ENCODE measurements around the gene MAML2.

Gene MAML2

GRCh38 chr11:96045622-96046456 lies 297.2 kb downstream of the MAML2 start:
- Histone ChIP-seq H3K36me3 (ENCODE audit: control insufficient read depth in 4 of 4, insufficient read depth in 4 of 4, low read length in 3 of 4) (no peaks in the 10 kb centered on the region), H3K4me3 (ENCODE audit: control insufficient read depth in 1 of 7, extremely low read depth in 1 of 7, insufficient read depth in 4 of 7, low read depth in 2 of 7, low read length in 6 of 7) (peak overlapping the region in 3 of 7 experiments; percentile 3 to 23 (median 23)), H3K9me3 (ENCODE audit: control extremely low read depth in 1 of 5, control insufficient read depth in 4 of 5, insufficient read depth in 2 of 5, low read depth in 1 of 5, low read length in 4 of 5) (no peaks in the 10 kb centered on the region), H3K27ac (ENCODE audit: insufficient read depth in 1 of 2, low read depth in 1 of 2, low read length in 2 of 2, poor library complexity in 1 of 2, severe bottlenecking in 2 of 2) (no peak overlapping the region), H3K27me3 (replicated peaks in 2 of 5; ENCODE audit: control insufficient read depth in 4 of 5, insufficient read depth in 5 of 5, low read length in 4 of 5) (no peaks in the 10 kb centered on the region), H3K4me1 (ENCODE audit: control extremely low read depth in 1 of 4, control insufficient read depth in 4 of 4, insufficient read depth in 4 of 4, low read length in 3 of 4) (no peaks in the 10 kb centered on the region)
- WGBS (ENCODE audit: insufficient coverage) = 59% methylated on average over 7 of the region's 11 CpGs
- DNase-seq = peak; percentile 16 to 47 (median 42)
- ChIA-PET CTCF (interaction anchor here (1.9 kb wide), 1 partner anchor 297 kb away, joined by 6 read pairs; the partner anchor contains the start of gene MAML2), POLR2A (no interaction called here)

GRCh38 chr11:96044747-96045146 lies 298.2 kb downstream of the MAML2 start:
- no peak for DNase-seq
- Histone ChIP-seq H3K9me3 (ENCODE audit: control extremely low read depth in 1 of 5, control insufficient read depth in 4 of 5, insufficient read depth in 2 of 5, low read depth in 1 of 5, low read length in 4 of 5) (no peaks in the 10 kb centered on the region), H3K27me3 (replicated peaks in 2 of 5; ENCODE audit: control insufficient read depth in 4 of 5, insufficient read depth in 5 of 5, low read length in 4 of 5) (no peaks in the 10 kb centered on the region), H3K4me3 (ENCODE audit: control insufficient read depth in 1 of 7, extremely low read depth in 1 of 7, insufficient read depth in 4 of 7, low read depth in 2 of 7, low read length in 6 of 7) (no peak overlapping the region), H3K27ac (ENCODE audit: insufficient read depth in 1 of 2, low read depth in 1 of 2, low read length in 2 of 2, poor library complexity in 1 of 2, severe bottlenecking in 2 of 2) (no peak overlapping the region), H3K36me3 (ENCODE audit: control insufficient read depth in 4 of 4, insufficient read depth in 4 of 4, low read length in 3 of 4) (no peaks in the 10 kb centered on the region), H3K4me1 (ENCODE audit: control extremely low read depth in 1 of 4, control insufficient read depth in 4 of 4, insufficient read depth in 4 of 4, low read length in 3 of 4) (no peaks in the 10 kb centered on the region)
- 100% methylated on average over 2 of the region's 2 CpGs for WGBS (ENCODE audit: insufficient coverage)
- ChIA-PET POLR2A (no interaction called here), CTCF (no interaction called here)

GRCh38 chr11:96044311-96044710 lies 298.7 kb downstream of the MAML2 start:
- H3K36me3 ChIP-seq (ENCODE audit: control insufficient read depth in 4 of 4, insufficient read depth in 4 of 4, low read length in 3 of 4) = no peaks in the 10 kb centered on the region
- POLR2A ChIA-PET = no interaction called here
- no peaks in the 10 kb centered on the region for H3K27me3 ChIP-seq (replicated peaks in 2 of 5; ENCODE audit: control insufficient read depth in 4 of 5, insufficient read depth in 5 of 5, low read length in 4 of 5)
- no peaks in the 10 kb centered on the region for H3K9me3 ChIP-seq (ENCODE audit: control extremely low read depth in 1 of 5, control insufficient read depth in 4 of 5, insufficient read depth in 2 of 5, low read depth in 1 of 5, low read length in 4 of 5)
- CTCF ChIA-PET = interaction anchor here (1.3 kb wide), 1 partner anchor 11 kb away, joined by 3 read pairs; no protein-coding TSS in a partner anchor
- H3K4me1 ChIP-seq (ENCODE audit: control extremely low read depth in 1 of 4, control insufficient read depth in 4 of 4, insufficient read depth in 4 of 4, low read length in 3 of 4) = no peaks in the 10 kb centered on the region
- H3K27ac ChIP-seq (ENCODE audit: insufficient read depth in 1 of 2, low read depth in 1 of 2, low read length in 2 of 2, poor library complexity in 1 of 2, severe bottlenecking in 2 of 2) = no peak overlapping the region
- H3K4me3 ChIP-seq (ENCODE audit: control insufficient read depth in 1 of 7, extremely low read depth in 1 of 7, insufficient read depth in 4 of 7, low read depth in 2 of 7, low read length in 6 of 7) = no peak overlapping the region
- no peak for DNase-seq

- no CpG with 5 or more reads among the region's 1 CpG for WGBS (ENCODE audit: insufficient coverage)
- H3K4me3 ChIP-seq (ENCODE audit: control insufficient read depth in 1 of 7, extremely low read depth in 1 of 7, insufficient read depth in 4 of 7, low read depth in 2 of 7, low read length in 6 of 7) = no peak overlapping the region
- H3K4me1 ChIP-seq (ENCODE audit: control extremely low read depth in 1 of 4, control insufficient read depth in 4 of 4, insufficient read depth in 4 of 4, low read length in 3 of 4) = no peaks in the 10 kb centered on the region
- POLR2A ChIA-PET = interaction anchor here (0.5 kb wide), 1 partner anchor 304 kb away, joined by 3 read pairs; no protein-coding TSS in a partner anchor
- H3K9me3 ChIP-seq (ENCODE audit: control extremely low read depth in 1 of 5, control insufficient read depth in 4 of 5, insufficient read depth in 2 of 5, low read depth in 1 of 5, low read length in 4 of 5) = no peaks in the 10 kb centered on the region
- H3K36me3 ChIP-seq (ENCODE audit: control insufficient read depth in 4 of 4, insufficient read depth in 4 of 4, low read length in 3 of 4) = no peaks in the 10 kb centered on the region
- H3K27me3 ChIP-seq (replicated peaks in 2 of 5; ENCODE audit: control insufficient read depth in 4 of 5, insufficient read depth in 5 of 5, low read length in 4 of 5) = no peaks in the 10 kb centered on the region
- no peak for DNase-seq
- CTCF ChIA-PET = interaction anchor here (1.3 kb wide), 1 partner anchor 12 kb away, joined by 3 read pairs; no protein-coding TSS in a partner anchor
- H3K27ac ChIP-seq (ENCODE audit: insufficient read depth in 1 of 2, low read depth in 1 of 2, low read length in 2 of 2, poor library complexity in 1 of 2, severe bottlenecking in 2 of 2) = no peak overlapping the region
Observed at GRCh38 chr11:96043291-96043690, 299.7 kb downstream of the MAML2 start.

GRCh38 chr11:96038046-96038445 lies 304.9 kb downstream of the MAML2 start:
- Histone ChIP-seq H3K27me3 (replicated peaks in 2 of 5; ENCODE audit: control insufficient read depth in 4 of 5, insufficient read depth in 5 of 5, low read length in 4 of 5) (no peaks in the 10 kb centered on the region), H3K9me3 (ENCODE audit: control extremely low read depth in 1 of 5, control insufficient read depth in 4 of 5, insufficient read depth in 2 of 5, low read depth in 1 of 5, low read length in 4 of 5) (no peaks in the 10 kb centered on the region), H3K36me3 (ENCODE audit: control insufficient read depth in 4 of 4, insufficient read depth in 4 of 4, low read length in 3 of 4) (no peaks in the 10 kb centered on the region), H3K27ac (ENCODE audit: insufficient read depth in 1 of 2, low read depth in 1 of 2, low read length in 2 of 2, poor library complexity in 1 of 2, severe bottlenecking in 2 of 2) (no peak overlapping the region), H3K4me3 (ENCODE audit: control insufficient read depth in 1 of 7, extremely low read depth in 1 of 7, insufficient read depth in 4 of 7, low read depth in 2 of 7, low read length in 6 of 7) (no peak overlapping the region), H3K4me1 (ENCODE audit: control extremely low read depth in 1 of 4, control insufficient read depth in 4 of 4, insufficient read depth in 4 of 4, low read length in 3 of 4) (no peaks in the 10 kb centered on the region)
- CTCF ChIA-PET = no interaction called here
- no peak for DNase-seq
- WGBS (ENCODE audit: insufficient coverage) = no CpG with 5 or more reads among the region's 5 CpGs
- POLR2A ChIA-PET = no interaction called here

GRCh38 chr11:96037405-96037949 lies 305.5 kb downstream of the MAML2 start:
- 100% methylated on average over 1 of the region's 4 CpGs for WGBS (ENCODE audit: insufficient coverage)
- POLR2A ChIA-PET = no interaction called here
- DNase-seq = no peak
- H3K4me3 ChIP-seq (ENCODE audit: control insufficient read depth in 1 of 7, extremely low read depth in 1 of 7, insufficient read depth in 4 of 7, low read depth in 2 of 7, low read length in 6 of 7) = no peak overlapping the region
- H3K4me1 ChIP-seq (ENCODE audit: control extremely low read depth in 1 of 4, control insufficient read depth in 4 of 4, insufficient read depth in 4 of 4, low read length in 3 of 4) = no peaks in the 10 kb centered on the region
- H3K27me3 ChIP-seq (replicated peaks in 2 of 5; ENCODE audit: control insufficient read depth in 4 of 5, insufficient read depth in 5 of 5, low read length in 4 of 5) = no peaks in the 10 kb centered on the region
- no peak overlapping the region for H3K27ac ChIP-seq (ENCODE audit: insufficient read depth in 1 of 2, low read depth in 1 of 2, low read length in 2 of 2, poor library complexity in 1 of 2, severe bottlenecking in 2 of 2)
- H3K9me3 ChIP-seq (ENCODE audit: control extremely low read depth in 1 of 5, control insufficient read depth in 4 of 5, insufficient read depth in 2 of 5, low read depth in 1 of 5, low read length in 4 of 5) = no peaks in the 10 kb centered on the region
- CTCF ChIA-PET = no interaction called here
- H3K36me3 ChIP-seq (ENCODE audit: control insufficient read depth in 4 of 4, insufficient read depth in 4 of 4, low read length in 3 of 4) = no peaks in the 10 kb centered on the region

- ChIA-PET CTCF (no interaction called here), POLR2A (no interaction called here)
- no peak for DNase-seq
- H3K4me1 ChIP-seq (ENCODE audit: control extremely low read depth in 1 of 4, control insufficient read depth in 4 of 4, insufficient read depth in 4 of 4, low read length in 3 of 4) = no peaks in the 10 kb centered on the region
- H3K9me3 ChIP-seq (ENCODE audit: control extremely low read depth in 1 of 5, control insufficient read depth in 4 of 5, insufficient read depth in 2 of 5, low read depth in 1 of 5, low read length in 4 of 5) = no peaks in the 10 kb centered on the region
- WGBS (ENCODE audit: insufficient coverage) = 85% methylated on average over 4 of the region's 6 CpGs
- no peak overlapping the region for H3K4me3 ChIP-seq (ENCODE audit: control insufficient read depth in 1 of 7, extremely low read depth in 1 of 7, insufficient read depth in 4 of 7, low read depth in 2 of 7, low read length in 6 of 7)
- no peaks in the 10 kb centered on the region for H3K27me3 ChIP-seq (replicated peaks in 2 of 5; ENCODE audit: control insufficient read depth in 4 of 5, insufficient read depth in 5 of 5, low read length in 4 of 5)
- H3K27ac ChIP-seq (ENCODE audit: insufficient read depth in 1 of 2, low read depth in 1 of 2, low read length in 2 of 2, poor library complexity in 1 of 2, severe bottlenecking in 2 of 2) = no peak overlapping the region
- H3K36me3 ChIP-seq (ENCODE audit: control insufficient read depth in 4 of 4, insufficient read depth in 4 of 4, low read length in 3 of 4) = no peaks in the 10 kb centered on the region
Observed at GRCh38 chr11:96036863-96037262, 306.1 kb downstream of the MAML2 start.
